B cell (primary cell): Measurements from ENCODE around the gene OGT. TPM values are rescaled to one million over a fixed set of nuclear protein-coding genes. Genes with fewer than 3 reads are reported as not detected.

Experiments used
- ATAC-seq: fragments of 200-7000 bp; cut with Tn5 transposase; one replicate; pipeline ENCODE4 v1.10.0; 2021; ENCODE audit warnings: low read depth, mild to moderate bottlenecking, moderate number of reproducible peaks, moderate library complexity
- CTCF ChIA-PET: fragments of 350-600 bp; sonication (Branson Sonifier 250); formaldehyde crosslinking; loops from one replicate; lab custom pipeline; 2021; ENCODE audit warnings: antibody characterized with exemption, inconsistent platforms; lab: Charles Lee
- POLR2A ChIA-PET: fragments of 350-600 bp; sonication (Branson Sonifier 250); formaldehyde crosslinking; loops from one replicate; lab custom pipeline; 2021; ENCODE audit warnings: antibody characterized with exemption; lab: Charles Lee
- DNase-seq: peaks from one replicate; pipeline ENCODE4 v3.0.0; 2013
- H2AFZ ChIP-seq: 2 replicates; pipeline ENCODE4 v1.6.1; 2012; ENCODE audit warnings: mild to moderate bottlenecking, low read depth, low read length; ENCODE audit not compliant: insufficient read depth, poor library complexity, severe bottlenecking
- H3K27ac ChIP-seq, 2 donors: 1 replicate in 1 of 2; 2 replicates in 1 of 2; pipeline ENCODE4 v1.5.1; 2012 to 2013; ENCODE audit warnings: low read length in 2 of 2, mild to moderate bottlenecking in 2 of 2, moderate library complexity in 1 of 2
- H3K27me3 ChIP-seq, 4 experiments: fragments of 200-600 bp in 1 of 4; sonication (generic) in 1 of 4; replicated peaks in 1 of 4; 1 replicate in 2 of 4; 2 replicates in 2 of 4; pipeline versions ENCODE4 v1.6.1 to v1.7.0; 2013 to 2016; ENCODE audit warnings: low read length in 3 of 4, mild to moderate bottlenecking in 2 of 4, mixed read lengths in 1 of 4, moderate library complexity in 1 of 4; ENCODE audit not compliant: insufficient read depth in 4 of 4, control insufficient read depth in 3 of 4; ENCODE audit errors: control extremely low read depth in 1 of 4
- H3K36me3 ChIP-seq, 2 experiments: replicated peaks in 1 of 2; 1 replicate in 1 of 2; 2 replicates in 1 of 2; pipeline versions ENCODE4 v1.6.1 to v1.7.1; 2013; ENCODE audit warnings: low read length in 1 of 2; ENCODE audit not compliant: insufficient read depth in 2 of 2, control insufficient read depth in 1 of 2; ENCODE audit errors: control extremely low read depth in 1 of 2, extremely low read depth in 1 of 2
- H3K4me1 ChIP-seq, 2 donors: fragments of 200-600 bp in 1 of 2; sonication (generic) in 1 of 2; 1 replicate in 1 of 2; 2 replicates in 1 of 2; pipeline versions ENCODE4 v1.5.1 to v1.6.1; 2013 to 2017; ENCODE audit warnings: low read length in 2 of 2; ENCODE audit not compliant: control insufficient read depth in 2 of 2, insufficient read depth in 2 of 2
- H3K4me2 ChIP-seq: replicated peaks from 2 replicates; pipeline ENCODE3; 2012; ENCODE audit warnings: mild to moderate bottlenecking, low read depth, low read length; ENCODE audit not compliant: poor library complexity, severe bottlenecking
- H3K4me3 ChIP-seq, 5 experiments: fragments of 200-600 bp in 1 of 5; sonication (generic) in 1 of 5; 1 replicate in 3 of 5; 2 replicates in 2 of 5; pipeline versions ENCODE4 v1.5.1 to v1.7.0; 2011 to 2016; ENCODE audit warnings: low read length in 4 of 5, mild to moderate bottlenecking in 4 of 5, low read depth in 2 of 5, control low read depth in 1 of 5, moderate library complexity in 1 of 5; ENCODE audit not compliant: insufficient read depth in 1 of 5; ENCODE audit errors: control extremely low read depth in 1 of 5, extremely low read depth in 1 of 5
- H3K79me2 ChIP-seq: fragments of 200-600 bp; sonication (generic); one replicate; pipeline ENCODE4 v1.6.0; 2016; ENCODE audit warnings: low read length; ENCODE audit not compliant: control insufficient read depth, insufficient read depth
- H3K9ac ChIP-seq: fragments of 200-600 bp; sonication (generic); 2 replicates; pipeline ENCODE4 v1.6.1; 2017; ENCODE audit warnings: mild to moderate bottlenecking, low read length, moderate library complexity
- H3K9me3 ChIP-seq, 3 donors: one replicate each; pipeline versions ENCODE4 v1.6.1 to v1.7.1; 2013; ENCODE audit warnings: low read length in 2 of 3; ENCODE audit not compliant: control insufficient read depth in 2 of 3, insufficient read depth in 1 of 3; ENCODE audit errors: control extremely low read depth in 1 of 3
- H4K20me1 ChIP-seq: 2 replicates; pipeline ENCODE4 v1.6.0; 2012; ENCODE audit warnings: mild to moderate bottlenecking, low read length; ENCODE audit not compliant: insufficient read depth, control insufficient read depth, poor library complexity, severe bottlenecking
- H3K27ac Mint-ChIP-seq: one replicate; pipeline ENCODE4 v1.8.0; 2021; ENCODE audit warnings: mixed read lengths
- H3K27me3 Mint-ChIP-seq: one replicate; pipeline ENCODE4 v1.8.0; 2021; ENCODE audit warnings: mixed read lengths
- H3K4me1 Mint-ChIP-seq: one replicate; pipeline ENCODE4 v1.8.0; 2021; ENCODE audit warnings: mixed read lengths
- H3K4me3 Mint-ChIP-seq: one replicate; pipeline ENCODE4 v1.8.0; 2021; ENCODE audit warnings: mixed read lengths
- H3K9me3 Mint-ChIP-seq: one replicate; pipeline ENCODE4 v1.8.0; 2022; ENCODE audit warnings: mixed read lengths; ENCODE audit not compliant: insufficient read depth
- EZH2 ChIP-seq: IDR thresholded peaks from 2 replicates; pipeline ENCODE4 v1.6.1; 2012; ENCODE audit warnings: borderline replicate concordance, low read depth, mild to moderate bottlenecking, moderate library complexity, low read length; ENCODE audit not compliant: insufficient read depth, poor library complexity, severe bottlenecking
- WGBS: methylation state at CpG from one replicate; pipeline ENCODE4 v1.1.5; 2013; ENCODE audit warnings: missing lambda C conversion rate; ENCODE audit not compliant: insufficient coverage; 5-methylcytosine and 5-hydroxymethylcytosine counted together
- intact Hi-C: fragments of 100-400 bp; cut with micrococcal nuclease; formaldehyde crosslinking; loops from one replicate; pipeline ENCODE4 v1.10.0; 2022
- polyA plus RNA-seq: library from polyadenylated mRNA; depleted of rRNA; stranded (reverse); fragments of >200 nt; gene quantifications from 2 replicates; pipeline ENCODE4 v1.2.3, GENCODE V29; 2012
- total RNA-seq, 2 donors: library from RNA; stranded (reverse); fragments of 120-200 nt in 1 of 2; gene quantifications; 1 replicate in 1 of 2; 2 replicates in 1 of 2; pipeline versions ENCODE4 v1.2.3 to v1.2.4, GENCODE V29; 2013 to 2022
- TF ChIP-seq, protein P1 (sequence below): fragments of 200-600 bp; IDR thresholded peaks from one replicate; pipeline ENCODE4 v1.8.0; 2022; ENCODE audit warnings: antibody characterized with exemption, mild to moderate bottlenecking

The OGT gene
- total and polyA plus RNA-seq, 2 donors (not counting 1 experiment from before 2014, with no cell fraction given), result 235 to 307 TPM

DNA sequence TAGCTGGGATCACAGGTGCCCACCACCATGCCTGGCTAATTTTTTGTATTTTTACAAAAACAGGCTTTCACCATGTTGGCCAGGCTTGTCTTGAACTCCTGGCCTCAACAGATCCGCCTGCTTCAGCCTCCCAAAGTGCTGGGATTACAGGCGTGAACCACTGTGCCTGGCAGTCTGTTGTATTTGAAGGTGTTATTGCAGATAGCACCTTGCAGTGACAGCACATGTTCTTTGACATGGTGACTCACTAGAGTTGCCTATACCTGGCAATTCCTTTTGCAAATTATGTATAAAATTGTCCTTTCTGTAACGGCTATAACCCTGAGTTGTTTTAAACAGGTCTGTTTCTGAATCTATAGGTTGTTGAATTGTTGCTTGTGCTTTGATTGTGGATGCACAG is 7.9 kb downstream of the OGT start:
- Mint-ChIP-seq H3K9me3 (no peaks in the 10 kb centered on the region), H3K27ac (peak overlapping the region; percentile 84), H3K4me1 (peaks cover 56% of the 10 kb centered on the region), H3K27me3 (no peaks in the 10 kb centered on the region), H3K4me3 (peak overlapping the region; percentile 64)
- H3K4me2 ChIP-seq, result peak overlapping the region; percentile 27
- DNase-seq (no peak), ATAC-seq (peak; percentile 13)
- ChIA-PET CTCF (interaction anchor here (0.5 kb wide), 1 partner anchor 85 kb away, joined by 3 read pairs; no protein-coding TSS in a partner anchor), POLR2A (interaction anchor here (0.6 to 2.9 kb wide), 2 partner anchors 8 to 175 kb away, joined by 5 to 11 read pairs; partner anchors contain the start of genes OGT and TAF1)
- intact Hi-C loops, result loop anchor here (1.0 to 10.0 kb wide), 2 partner anchors 8 to 86 kb away; no protein-coding TSS in a partner anchor
- H3K27ac ChIP-seq, result peak overlapping the region; percentile 34 to 54
- no peak overlapping the region for H2AFZ ChIP-seq
- H3K4me1 ChIP-seq, result peaks cover 45 to 55% of the 10 kb centered on the region in 2 donors
- H3K4me3 ChIP-seq, result no peak overlapping the region
- peaks cover 1 to 49% of the 10 kb centered on the region in 2 experiments for H3K36me3 ChIP-seq
- WGBS, result no CpG with 5 or more reads among the region's 3 CpGs
- no peaks in the 10 kb centered on the region for H3K27me3 ChIP-seq
- H3K9me3 ChIP-seq, result no peaks in the 10 kb centered on the region
- peaks cover 8% of the 10 kb centered on the region for H4K20me1 ChIP-seq
- H3K79me2 ChIP-seq, result peaks cover 86% of the 10 kb centered on the region
- no peak overlapping the region for H3K9ac ChIP-seq
- TF ChIP-seq EZH2, result no peak
- TF ChIP-seq, protein P1, sequence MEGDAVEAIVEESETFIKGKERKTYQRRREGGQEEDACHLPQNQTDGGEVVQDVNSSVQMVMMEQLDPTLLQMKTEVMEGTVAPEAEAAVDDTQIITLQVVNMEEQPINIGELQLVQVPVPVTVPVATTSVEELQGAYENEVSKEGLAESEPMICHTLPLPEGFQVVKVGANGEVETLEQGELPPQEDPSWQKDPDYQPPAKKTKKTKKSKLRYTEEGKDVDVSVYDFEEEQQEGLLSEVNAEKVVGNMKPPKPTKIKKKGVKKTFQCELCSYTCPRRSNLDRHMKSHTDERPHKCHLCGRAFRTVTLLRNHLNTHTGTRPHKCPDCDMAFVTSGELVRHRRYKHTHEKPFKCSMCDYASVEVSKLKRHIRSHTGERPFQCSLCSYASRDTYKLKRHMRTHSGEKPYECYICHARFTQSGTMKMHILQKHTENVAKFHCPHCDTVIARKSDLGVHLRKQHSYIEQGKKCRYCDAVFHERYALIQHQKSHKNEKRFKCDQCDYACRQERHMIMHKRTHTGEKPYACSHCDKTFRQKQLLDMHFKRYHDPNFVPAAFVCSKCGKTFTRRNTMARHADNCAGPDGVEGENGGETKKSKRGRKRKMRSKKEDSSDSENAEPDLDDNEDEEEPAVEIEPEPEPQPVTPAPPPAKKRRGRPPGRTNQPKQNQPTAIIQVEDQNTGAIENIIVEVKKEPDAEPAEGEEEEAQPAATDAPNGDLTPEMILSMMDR, result no peak
